HCEC 1CT (cell line): ENCODE measurements around the gene APOBEC2.

Source experiments
- DNase-seq: peaks from one replicate; pipeline ENCODE4 v3.0.0-alpha.2; 2017

The APOBEC2 gene

DNA sequence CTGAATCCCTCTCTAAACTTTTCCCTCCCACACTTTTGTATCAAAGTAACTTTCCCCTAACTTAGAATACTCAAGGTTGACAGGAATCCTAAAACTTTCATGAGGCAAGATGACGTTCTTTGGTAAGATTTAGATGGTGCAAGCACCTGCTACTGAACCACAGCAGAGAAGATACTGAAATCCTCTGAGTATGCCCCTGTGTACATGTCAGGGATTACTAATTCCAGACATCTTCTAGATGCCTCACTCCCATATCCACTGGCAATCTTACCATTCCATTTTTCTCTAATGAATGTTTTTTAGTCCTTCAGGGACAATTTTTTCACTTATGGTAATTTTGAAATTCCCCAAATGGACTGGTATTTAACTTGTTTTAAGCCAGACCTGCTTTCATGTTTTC is 9.1 kb downstream of the APOBEC2 start:
- no peak for DNase-seq

DNA sequence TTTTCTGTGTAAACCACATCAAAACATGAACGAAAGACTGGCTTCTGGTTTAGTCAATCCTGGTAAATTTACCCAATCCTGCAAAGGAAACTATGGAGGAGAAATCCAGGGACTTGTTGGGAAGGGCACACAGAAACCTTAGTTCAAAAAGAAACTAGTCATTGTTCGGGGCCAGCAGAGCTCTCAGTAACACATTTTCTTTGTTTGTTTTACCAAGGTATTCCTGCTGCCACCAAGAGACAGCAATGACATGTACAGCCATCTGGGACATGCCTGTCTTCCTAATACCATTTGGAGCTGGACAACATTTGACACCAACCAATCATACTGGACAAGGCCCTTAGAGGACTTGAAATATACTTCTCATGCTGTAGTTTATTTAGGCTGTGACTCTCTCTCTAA is 10.9 kb downstream of the APOBEC2 start:
- no peak for DNase-seq

DNA sequence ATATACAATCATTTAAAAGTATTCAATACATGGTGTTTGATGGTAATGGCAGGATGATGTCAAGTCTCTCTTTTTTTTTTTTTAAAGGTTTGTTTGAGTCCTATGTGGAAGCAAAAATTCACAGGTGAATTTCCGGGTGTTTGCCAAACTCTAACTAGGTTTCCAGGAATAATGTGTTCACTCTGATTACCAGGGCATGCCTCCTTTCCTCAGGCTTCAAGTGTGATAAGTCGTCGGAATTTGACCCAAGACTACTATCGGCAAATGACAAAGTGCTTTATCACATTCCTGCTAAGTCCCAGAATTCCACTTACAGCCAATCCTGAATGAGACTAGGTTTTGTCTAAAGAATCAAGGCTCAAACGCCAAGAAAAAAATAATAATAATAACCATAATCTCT is 11.8 kb downstream of the APOBEC2 start:
- DNase-seq: no peak

DNA sequence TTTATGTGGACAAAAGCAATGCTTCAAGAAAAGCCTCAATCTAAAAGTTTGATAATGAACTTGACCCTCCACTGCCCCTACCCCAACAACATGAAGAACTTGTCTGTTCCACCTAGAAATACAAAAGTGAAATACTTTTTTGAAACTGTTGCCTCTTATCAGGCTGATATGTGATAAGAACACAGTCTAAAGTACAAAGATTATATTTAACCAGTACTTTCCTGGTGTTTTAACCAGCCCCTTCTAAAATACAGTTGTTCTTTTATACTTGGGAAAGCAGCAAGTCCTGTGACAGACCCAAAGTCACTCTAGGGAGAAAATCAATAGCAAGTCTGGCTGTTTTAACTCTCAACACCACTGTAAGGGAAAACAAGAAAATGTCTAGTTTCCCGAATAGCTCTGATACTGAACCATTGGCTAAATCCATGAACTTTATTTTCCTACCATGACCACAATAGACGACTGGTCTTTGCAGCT is 12.6 kb downstream of the APOBEC2 start:
- DNase-seq: no peak

- DNase-seq: peak; percentile 69
Observed at GRCh38 chr6:41066867-41067304, 13.9 kb downstream of the APOBEC2 start.

DNA sequence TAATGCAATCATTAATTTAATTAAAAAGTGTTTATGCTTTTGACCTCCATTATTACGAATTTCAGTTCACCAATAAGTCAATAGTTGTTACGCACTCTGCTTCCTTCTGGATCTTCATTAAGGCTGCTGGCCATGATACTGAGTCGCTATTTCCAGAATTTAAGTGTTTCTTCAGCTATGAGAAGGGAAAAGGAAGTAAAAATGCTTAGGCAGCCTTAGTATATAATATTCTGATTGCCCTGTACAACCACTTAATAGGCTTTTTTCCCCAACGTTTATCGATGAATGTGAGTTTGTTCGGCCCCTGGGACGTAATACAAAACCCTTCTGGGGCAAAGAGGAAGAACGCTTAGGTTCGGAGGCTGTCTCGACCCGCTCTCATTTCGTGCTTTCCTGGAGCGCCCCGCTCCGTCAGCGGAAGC is 18.5 kb downstream of the APOBEC2 start:
- peak; percentile 2 for DNase-seq

DNA sequence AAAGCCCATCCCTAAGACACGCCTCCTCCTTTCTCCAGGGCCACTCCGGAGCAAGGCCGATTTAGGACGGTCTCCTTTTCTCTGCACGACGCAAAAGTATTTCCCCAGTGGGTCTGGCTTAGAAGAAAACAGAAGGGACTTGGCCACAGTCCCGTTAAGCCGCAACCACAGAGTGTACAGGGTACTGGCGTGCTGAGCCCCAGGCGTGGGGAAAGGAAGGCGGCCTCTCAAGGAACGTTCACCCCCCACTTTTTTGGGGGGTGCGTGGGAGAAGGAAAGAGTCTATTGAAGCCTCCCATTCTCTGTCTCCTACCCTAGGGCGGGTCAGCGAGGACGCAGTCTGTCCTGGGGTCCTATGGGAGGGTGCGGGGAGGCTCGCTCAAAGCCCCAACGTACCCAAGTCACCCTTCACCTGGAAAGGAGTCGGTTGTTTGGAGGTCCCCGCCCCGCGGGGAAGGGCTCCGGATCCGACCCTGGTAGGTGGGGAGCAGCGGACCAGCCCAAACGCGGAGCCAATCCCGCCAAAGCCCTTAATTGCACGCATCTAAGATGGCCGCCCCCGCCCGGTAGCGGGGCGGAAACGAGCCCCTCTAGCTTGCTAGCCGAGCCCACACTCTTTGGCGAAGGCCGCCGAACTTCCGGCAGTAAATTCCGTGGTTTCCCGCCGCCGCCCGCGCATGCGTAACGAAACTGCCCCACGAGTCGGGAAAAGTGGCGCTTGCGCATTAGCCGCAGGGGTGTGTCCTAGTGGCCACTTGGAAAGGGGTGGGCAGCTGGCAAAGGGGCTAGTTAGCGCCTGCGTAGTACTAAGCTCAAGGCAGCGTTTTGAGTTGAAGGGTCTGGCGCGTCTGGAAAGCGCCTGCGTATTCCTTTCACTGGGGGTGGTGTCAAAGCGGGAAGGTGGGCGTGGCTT is 19.2 kb downstream of the APOBEC2 start, which contains the start of gene OARD1:
TSS of gene OARD1 (minus strand) at position 434 of the 913 bp plus-strand sequence. CDS start 722 bp downstream, outside the sequence.
- peak; percentile 99 for DNase-seq

DNA sequence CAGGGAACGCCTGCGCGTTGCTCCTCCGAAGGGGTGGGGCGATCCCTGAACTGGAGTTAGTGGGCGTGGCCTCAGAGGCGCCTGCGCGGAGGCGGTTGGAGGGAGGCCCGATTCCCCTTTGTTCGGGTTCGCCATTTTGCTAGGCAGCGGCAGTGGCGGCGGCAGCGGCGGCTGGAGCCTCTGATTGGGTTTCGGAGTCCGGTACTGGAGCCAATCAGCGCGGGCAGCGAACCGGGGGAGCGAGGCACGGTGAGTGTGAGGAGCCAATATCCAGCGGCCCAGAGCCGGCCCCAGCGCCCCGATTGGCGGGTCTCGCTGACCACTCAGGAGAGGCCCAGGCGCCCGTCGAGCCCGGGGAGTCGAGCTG is 19.8 kb downstream of the APOBEC2 start, which contains the start of gene NFYA:
TSS of gene NFYA (plus strand) at position 139 of the 367 bp plus-strand sequence. CDS start 6,116 bp downstream, outside the sequence.
- DNase-seq: peak; percentile 99

DNA sequence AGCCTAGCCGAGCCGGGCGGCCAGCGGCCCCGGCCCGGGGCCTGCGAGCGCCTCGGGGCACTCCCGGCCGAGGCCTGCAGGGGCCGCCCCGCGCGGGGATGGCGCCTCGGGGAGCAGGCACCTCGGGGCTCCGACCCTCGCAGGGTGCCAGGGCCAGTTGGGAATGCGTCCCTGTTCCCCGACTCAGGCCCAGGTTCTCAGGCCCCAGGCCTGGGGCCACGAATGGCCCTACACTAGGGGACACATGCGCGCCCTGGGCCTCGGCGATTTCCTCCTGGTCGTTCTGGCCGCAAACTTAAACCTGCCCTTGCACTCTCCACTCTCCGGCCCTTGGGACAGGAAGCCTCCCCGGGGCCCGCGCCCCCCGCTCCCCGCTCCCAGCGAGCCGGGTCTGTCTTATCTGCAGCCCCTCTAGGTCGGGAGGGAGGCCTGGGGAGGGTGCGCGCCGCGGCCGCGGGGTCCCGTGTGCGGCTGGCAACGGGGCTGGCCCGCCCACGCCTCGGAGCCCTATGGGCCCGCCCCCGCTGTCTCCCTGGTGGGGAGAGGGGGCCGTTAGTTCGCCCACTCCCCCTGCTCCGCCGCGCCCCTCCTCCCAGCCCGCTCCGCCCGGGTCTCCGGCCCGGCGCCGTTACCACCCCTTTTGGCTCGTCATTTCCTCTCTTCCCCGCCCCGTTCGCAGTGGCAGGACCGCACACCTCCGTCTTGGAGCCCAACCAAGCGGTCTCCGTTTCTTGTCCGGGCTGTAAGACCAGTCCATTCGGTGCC is 20.4 kb downstream of the APOBEC2 start:
- peak; percentile 75 for DNase-seq

DNA sequence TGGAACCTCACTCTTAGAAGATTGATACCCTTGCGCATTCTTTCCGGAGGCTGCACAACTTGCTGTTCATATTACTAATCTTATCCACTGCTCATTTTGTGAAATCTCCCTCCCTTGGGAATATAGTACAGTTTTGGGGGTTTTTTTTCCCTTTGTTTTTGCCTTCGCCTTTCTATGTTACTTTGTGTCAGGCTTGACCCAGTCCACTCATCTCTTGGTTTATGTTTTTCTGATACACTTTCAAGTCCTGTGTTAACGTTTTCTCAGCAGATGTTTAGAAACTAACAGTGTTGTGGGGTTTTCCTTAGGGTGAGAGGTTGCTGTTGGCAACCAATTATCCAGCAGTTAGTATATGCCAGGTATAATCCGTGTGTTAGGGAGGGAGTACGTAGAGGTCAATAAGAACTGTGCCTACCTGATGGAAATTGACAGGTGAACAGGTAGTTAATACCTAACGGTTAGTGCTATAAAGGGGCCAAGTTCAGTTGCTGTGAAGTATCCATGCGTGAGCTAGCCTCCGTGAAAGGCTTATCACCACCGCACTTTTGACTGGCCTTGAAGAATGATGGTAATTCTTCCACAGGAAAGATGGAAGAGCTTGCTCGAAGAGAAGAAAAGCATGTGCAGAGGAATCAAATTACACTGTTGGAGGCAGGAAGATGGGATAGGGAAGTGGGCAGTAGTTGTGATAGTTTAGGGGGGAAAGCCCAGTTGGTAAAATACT is 21.1 kb downstream of the APOBEC2 start:
- DNase-seq: peak; percentile 16

- peak; percentile 21 for DNase-seq
Observed at GRCh38 chr6:41074692-41075436, 21.9 kb downstream of the APOBEC2 start.

- DNase-seq: no peak
Observed at GRCh38 chr6:41075651-41076626, 22.9 kb downstream of the APOBEC2 start.

GRCh38 chr6:41077536-41077935 is 24.5 kb downstream of the APOBEC2 start:
- DNase-seq: peak; percentile 4

GRCh38 chr6:41078101-41078500 is 25.1 kb downstream of the APOBEC2 start:
- DNase-seq: no peak

GRCh38 chr6:41079080-41079479 is 26.1 kb downstream of the APOBEC2 start:
- DNase-seq: no peak

GRCh38 chr6:41080621-41081020 is 27.6 kb downstream of the APOBEC2 start:
- DNase-seq: no peak

GRCh38 chr6:41083072-41083471 is 30.1 kb downstream of the APOBEC2 start:
- no peak for DNase-seq

DNA sequence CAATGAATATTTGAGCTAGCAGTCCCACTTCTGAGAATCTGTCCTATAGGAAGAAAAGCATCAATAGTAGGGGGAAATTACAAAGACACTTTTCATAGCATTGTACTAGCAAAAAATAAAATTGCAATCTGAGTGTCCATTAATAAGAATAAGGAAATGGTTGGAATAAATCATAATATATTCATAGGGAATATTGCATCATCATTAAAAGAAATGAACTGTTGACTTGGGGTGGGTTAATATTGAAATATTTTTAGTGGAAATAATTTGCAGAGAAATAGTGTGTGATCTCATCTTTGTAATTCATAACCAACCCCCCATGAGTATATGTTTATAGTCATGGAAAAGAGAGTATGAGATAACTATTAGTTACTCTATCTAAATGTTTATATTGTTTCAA is 32.2 kb downstream of the APOBEC2 start:
- DNase-seq: no peak

DNA sequence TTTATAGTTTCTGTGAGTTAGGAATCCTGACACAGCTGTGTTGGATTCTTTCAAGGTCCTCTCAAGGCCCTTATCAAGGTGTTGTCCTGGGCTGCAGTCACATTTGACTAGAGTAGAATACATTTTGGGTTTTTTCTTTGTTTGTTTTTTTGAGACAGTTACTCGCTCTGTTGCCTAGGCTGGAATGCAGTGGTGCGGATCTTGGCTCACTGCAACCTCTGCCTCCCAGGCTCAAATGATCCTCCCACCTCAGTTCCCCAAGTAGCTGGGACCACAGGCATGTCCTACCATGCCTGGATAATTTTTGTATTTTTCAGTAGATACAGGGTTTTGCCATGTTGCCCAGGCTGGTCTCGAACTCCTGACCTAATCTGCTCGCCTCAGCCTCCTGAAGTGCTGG is 35.4 kb downstream of the APOBEC2 start:
- DNase-seq: no peak

DNA sequence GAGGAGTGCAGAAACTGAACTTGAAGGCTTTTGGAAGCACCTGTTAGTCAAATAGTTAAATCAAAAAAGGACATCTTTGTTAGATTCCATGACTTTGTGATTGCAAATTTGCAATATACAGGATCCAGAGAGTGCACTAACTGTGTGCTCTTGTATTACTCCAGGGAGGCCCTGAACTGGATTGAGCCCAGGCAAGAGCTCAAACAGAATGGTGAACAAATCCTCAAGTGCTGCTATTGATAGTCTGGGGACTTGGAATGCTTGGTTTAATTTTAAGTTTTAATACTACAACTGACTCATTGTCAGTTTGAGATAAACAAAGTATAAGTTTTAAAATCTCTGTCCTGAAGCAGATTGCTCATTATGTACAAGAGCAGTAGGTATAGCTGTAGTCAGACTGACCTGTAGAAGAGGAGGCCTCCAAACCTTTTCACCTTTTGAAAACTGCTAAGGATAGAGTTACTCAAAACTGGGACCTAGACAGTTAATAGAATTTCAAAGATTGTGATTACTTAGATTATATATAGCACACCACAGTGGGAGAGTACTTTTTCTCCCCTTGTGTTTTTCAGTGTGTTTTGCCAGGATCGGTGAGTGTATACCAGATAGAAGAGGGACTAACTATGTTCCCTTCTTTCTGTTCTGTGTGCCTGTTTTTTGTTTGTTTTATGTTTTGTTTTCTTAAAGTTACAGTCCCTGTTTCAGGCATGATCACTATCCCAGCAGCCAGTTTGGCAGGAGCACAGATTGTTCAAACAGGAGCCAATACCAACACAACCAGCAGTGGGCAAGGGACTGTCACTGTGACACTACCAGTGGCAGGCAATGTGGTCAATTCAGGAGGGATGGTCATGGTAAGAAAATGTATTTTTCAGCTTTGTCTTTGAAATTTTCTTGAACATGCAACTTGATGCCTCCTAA is 38.1 kb downstream of the APOBEC2 start:
- DNase-seq: no peak
